ENCODE measurements around the gene IGFL1. TPM values are rescaled to one million over a fixed set of nuclear protein-coding genes. Genes with fewer than 3 reads are reported as not detected.
"Not testable (repeated sequence)": the region's sequence is repeated elsewhere in the genome, so short reads cannot be mapped to it uniquely, and the experiment has no call there.

The IGFL1 gene
- total RNA-seq, 1 donor from 2014 or later = not detected

DNA sequence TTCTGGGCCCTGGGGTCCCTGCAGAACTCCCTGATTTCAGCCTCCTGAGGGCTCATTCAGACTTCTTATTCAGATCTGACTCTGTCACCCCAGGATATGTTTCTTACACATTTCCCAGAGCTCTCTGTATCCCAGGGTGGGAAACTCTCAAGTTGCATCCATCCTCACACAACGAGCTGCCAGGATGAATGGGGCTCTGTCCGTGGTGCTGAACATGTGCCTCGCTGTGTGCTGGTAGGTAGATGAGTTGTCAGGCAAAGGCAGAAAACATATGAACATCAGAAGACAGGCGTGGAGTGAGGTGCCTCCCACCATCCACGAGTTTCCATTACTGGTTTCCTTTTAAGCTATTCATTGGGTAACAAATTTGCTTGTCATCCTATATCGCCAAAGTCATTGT is 11.4 kb upstream of the IGFL1 start:
- TF ChIP-seq, protein P1, sequence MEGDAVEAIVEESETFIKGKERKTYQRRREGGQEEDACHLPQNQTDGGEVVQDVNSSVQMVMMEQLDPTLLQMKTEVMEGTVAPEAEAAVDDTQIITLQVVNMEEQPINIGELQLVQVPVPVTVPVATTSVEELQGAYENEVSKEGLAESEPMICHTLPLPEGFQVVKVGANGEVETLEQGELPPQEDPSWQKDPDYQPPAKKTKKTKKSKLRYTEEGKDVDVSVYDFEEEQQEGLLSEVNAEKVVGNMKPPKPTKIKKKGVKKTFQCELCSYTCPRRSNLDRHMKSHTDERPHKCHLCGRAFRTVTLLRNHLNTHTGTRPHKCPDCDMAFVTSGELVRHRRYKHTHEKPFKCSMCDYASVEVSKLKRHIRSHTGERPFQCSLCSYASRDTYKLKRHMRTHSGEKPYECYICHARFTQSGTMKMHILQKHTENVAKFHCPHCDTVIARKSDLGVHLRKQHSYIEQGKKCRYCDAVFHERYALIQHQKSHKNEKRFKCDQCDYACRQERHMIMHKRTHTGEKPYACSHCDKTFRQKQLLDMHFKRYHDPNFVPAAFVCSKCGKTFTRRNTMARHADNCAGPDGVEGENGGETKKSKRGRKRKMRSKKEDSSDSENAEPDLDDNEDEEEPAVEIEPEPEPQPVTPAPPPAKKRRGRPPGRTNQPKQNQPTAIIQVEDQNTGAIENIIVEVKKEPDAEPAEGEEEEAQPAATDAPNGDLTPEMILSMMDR (IDR thresholded peaks at IDR 0.05; ENCODE audit: insufficient read depth, low read length, poor library complexity, severe bottlenecking) = no peak
- no peak for DNase-seq (ENCODE audit: low read depth)
- Histone ChIP-seq H3K4me3 (ENCODE audit: low read depth, low read length) (no peak overlapping the region), H3K27me3 (ENCODE audit: control insufficient read depth, insufficient read depth, low read length) (peaks cover 2% of the 10 kb centered on the region), H3K36me3 (ENCODE audit: control insufficient read depth, insufficient read depth, low read length) (no peaks in the 10 kb centered on the region)

DNA sequence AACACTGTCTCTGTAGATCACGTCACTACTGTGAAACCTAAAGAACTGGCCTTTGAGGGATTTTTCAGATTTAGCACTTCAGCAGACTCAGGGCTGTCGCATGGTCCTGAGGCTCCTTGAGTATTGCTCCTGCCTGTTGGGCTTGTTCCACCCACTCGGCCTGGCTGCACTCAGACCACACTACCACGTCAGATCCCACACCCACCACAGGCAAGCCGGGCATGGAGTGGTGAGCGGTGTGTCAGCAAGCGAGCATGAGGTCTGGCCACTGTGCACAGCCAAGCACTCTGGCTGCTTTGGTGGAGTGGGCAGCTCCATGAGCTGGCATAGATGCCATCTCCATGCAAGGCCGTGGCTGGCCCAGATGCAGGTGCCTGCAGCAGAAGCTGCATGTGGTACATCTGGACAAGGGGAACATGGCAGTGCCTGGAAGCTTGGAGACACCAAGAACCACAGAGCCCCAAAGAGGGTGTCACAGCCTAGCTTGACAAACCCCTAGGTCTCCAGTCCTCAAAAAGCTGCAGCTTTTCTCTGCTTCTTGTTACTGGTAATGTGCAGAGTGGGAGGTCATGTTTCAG is 9.4 kb upstream of the IGFL1 start:
- H3K4me3 ChIP-seq (ENCODE audit: low read depth, low read length) = no peak overlapping the region
- peaks cover 2% of the 10 kb centered on the region for H3K27me3 ChIP-seq (ENCODE audit: control insufficient read depth, insufficient read depth, low read length)
- DNase-seq (ENCODE audit: low read depth) = no peak
- no peaks in the 10 kb centered on the region for H3K36me3 ChIP-seq (ENCODE audit: control insufficient read depth, insufficient read depth, low read length)
- TF ChIP-seq, protein P1 (IDR thresholded peaks at IDR 0.05; ENCODE audit: insufficient read depth, low read length, poor library complexity, severe bottlenecking) = no peak

DNA sequence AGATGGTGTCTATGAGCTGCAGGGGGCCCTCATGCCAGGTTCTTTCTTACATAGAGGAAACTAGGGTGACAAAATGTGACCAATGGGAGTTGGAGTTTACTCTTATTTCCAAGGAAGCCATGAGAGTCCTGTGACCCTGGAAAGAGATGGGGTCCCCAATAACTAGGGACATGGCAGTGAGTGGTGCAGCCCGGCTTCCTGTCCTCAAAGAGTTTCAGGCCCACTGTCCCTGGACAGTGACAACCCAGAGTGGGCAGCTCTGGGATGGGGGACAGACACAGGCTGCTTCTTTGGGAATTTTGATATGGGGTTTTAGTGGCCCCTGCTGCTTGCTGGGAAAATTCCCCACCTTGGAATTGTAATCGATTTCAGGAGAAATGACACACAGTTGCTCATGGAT is 8.4 kb upstream of the IGFL1 start:
- H3K27me3 ChIP-seq (ENCODE audit: control insufficient read depth, insufficient read depth, low read length) = peaks cover 5% of the 10 kb centered on the region
- TF ChIP-seq, protein P1 (IDR thresholded peaks at IDR 0.05; ENCODE audit: insufficient read depth, low read length, poor library complexity, severe bottlenecking) = no peak
- no peak for DNase-seq (ENCODE audit: low read depth)
- no peak overlapping the region for H3K4me3 ChIP-seq (ENCODE audit: low read depth, low read length)
- H3K36me3 ChIP-seq (ENCODE audit: control insufficient read depth, insufficient read depth, low read length) = no peaks in the 10 kb centered on the region

DNA sequence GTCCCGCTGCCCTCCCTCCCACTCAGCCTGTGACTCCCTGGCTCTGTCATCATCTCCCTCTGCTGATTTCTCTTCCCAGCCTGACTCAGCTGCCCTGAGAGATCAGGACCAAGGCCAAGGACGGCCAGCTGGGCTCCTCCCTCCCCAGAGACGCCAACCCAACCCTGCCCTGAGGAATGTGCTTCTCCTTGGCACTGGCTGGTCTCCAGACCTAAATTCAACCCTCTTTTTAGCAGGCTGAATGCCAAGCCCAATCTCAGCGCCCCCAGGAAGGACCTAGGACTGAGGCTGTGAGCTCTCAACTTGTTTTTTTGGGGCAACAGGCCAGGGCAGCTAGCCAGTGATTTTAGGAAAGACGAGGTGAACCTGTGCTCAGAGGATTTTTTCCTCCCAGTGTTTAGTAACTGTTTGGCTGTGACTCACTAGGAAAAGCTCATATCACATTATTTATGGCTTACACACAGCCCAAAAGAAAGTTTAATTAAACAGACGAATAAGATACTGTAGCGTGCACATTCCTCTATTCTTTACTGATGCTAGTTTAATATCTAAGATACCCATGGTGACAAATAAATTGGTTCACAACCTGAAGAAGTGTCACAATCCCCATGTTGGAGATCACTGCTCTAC is 7.4 kb upstream of the IGFL1 start:
- no peak for DNase-seq (ENCODE audit: low read depth)
- TF ChIP-seq, protein P1 (IDR thresholded peaks at IDR 0.05; ENCODE audit: insufficient read depth, low read length, poor library complexity, severe bottlenecking) = no peak
- H3K4me3 ChIP-seq (ENCODE audit: low read depth, low read length) = no peak overlapping the region
- no peaks in the 10 kb centered on the region for H3K36me3 ChIP-seq (ENCODE audit: control insufficient read depth, insufficient read depth, low read length)
- H3K27me3 ChIP-seq (ENCODE audit: control insufficient read depth, insufficient read depth, low read length) = peaks cover 9% of the 10 kb centered on the region

DNA sequence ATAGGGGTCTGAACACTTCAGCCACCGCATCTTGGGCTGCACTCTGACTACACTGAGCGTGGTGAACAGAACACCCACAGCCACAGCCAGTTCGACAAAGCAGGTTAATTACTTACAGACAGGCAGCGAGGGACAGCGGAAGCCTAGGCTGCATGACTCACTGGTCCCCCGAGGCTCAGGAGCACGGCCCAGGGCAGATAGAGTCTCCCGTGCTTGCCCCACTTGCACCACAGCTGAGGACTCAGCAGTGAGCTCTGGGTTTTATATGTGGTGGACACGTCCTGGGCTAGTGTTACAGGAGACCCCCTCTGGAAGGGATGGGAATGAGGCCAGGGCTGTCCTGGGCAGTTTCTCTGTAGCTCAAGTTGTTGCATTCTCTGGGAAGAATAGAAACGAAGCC is 5.8 kb upstream of the IGFL1 start:
- H3K4me3 ChIP-seq (ENCODE audit: low read depth, low read length); H3K36me3 ChIP-seq (ENCODE audit: control insufficient read depth, insufficient read depth, low read length); H3K27me3 ChIP-seq (ENCODE audit: control insufficient read depth, insufficient read depth, low read length); DNase-seq (ENCODE audit: low read depth): not testable (repeated sequence)

DNA sequence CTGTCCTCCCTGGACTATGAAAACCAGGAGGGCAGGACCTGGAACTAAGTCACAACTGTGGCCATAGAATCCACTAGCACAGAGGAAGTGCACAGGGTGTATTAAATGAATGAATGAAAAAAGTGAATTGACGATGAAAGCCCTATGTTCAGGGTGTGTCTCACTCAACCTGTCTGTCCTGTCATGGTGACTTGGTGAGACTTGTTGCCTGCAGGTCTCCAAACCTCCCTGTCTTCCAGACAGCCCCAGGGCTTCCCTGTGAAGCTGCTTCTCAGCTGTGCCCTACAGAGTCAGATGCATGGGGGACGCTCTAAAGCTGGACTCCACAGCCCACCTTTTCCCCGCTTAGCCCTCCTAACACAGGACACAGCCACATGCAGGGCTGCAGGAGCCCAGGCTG is 4.8 kb upstream of the IGFL1 start:
- TF ChIP-seq, protein P1 (IDR thresholded peaks at IDR 0.05; ENCODE audit: insufficient read depth, low read length, poor library complexity, severe bottlenecking) = no peak
- Histone ChIP-seq H3K27me3 (ENCODE audit: control insufficient read depth, insufficient read depth, low read length) (peaks cover 7% of the 10 kb centered on the region), H3K36me3 (ENCODE audit: control insufficient read depth, insufficient read depth, low read length) (no peaks in the 10 kb centered on the region), H3K4me3 (ENCODE audit: low read depth, low read length) (no peak overlapping the region)
- no peak for DNase-seq (ENCODE audit: low read depth)
